Endothelial cell of umbilical vein (primary cell): ENCODE data around the gene DOP1B. TPM values are rescaled to one million over a fixed set of nuclear protein-coding genes. Genes with fewer than 3 reads are reported as not detected.
"Not testable (repeated sequence)": the region's sequence is repeated elsewhere in the genome, so short reads cannot be mapped to it uniquely, and the experiment has no call there.

Experiments
- BruUV-seq: library from RNA; stranded (reverse); fragments of 400-500 nt; replicated peaks from 2 replicates; lab custom pipeline; 2021; lab: Mats Ljungman, UMichigan
- CTCF ChIA-PET: fragments of 300-600, 350-600 bp; sonication (Branson Sonifier 250); formaldehyde crosslinking; loops from one replicate; lab custom pipeline; 2021; ENCODE audit warnings: antibody characterized with exemption, inconsistent platforms; lab: Charles Lee
- POLR2A ChIA-PET: fragments of 300-600, 350-600 bp; sonication (Branson Sonifier 250); formaldehyde crosslinking; loops from one replicate; lab custom pipeline; 2021; ENCODE audit warnings: antibody characterized with exemption, inconsistent platforms; lab: Charles Lee
- DNase-seq: peaks from one replicate; pipeline ENCODE4 v3.0.0-alpha.2; 2011; ENCODE audit warnings: low read depth, low spot score
- FAIRE-seq: peaks from 2 replicates; lab custom pipeline; 2011; peaks lifted over from hg19 to GRCh38; lab: Jason Lieb, UNC
- H2AFZ ChIP-seq: 2 replicates; pipeline ENCODE4 v1.6.0; 2012; ENCODE audit warnings: low read depth, low read length, control low read depth, inconsistent platforms
- H3K27ac ChIP-seq: 2 replicates; pipeline ENCODE4 v1.5.1; 2011; ENCODE audit warnings: low read depth, mild to moderate bottlenecking, control low read depth, low read length, moderate library complexity; ENCODE audit not compliant: insufficient read depth
- H3K27me3 ChIP-seq, 2 experiments: 2 replicates each; pipeline versions ENCODE4 v1.6.0 to v1.6.1; 2011; ENCODE audit warnings: low read length in 2 of 2, mixed read lengths in 1 of 2; ENCODE audit not compliant: control insufficient read depth in 2 of 2, insufficient read depth in 2 of 2
- H3K36me3 ChIP-seq, 2 experiments: 2 replicates in 1 of 2; 3 replicates in 1 of 2; pipeline ENCODE4 v1.5.1; 2011; ENCODE audit warnings: low read length in 2 of 2, mild to moderate bottlenecking in 1 of 2, moderate library complexity in 1 of 2; ENCODE audit not compliant: control insufficient read depth in 2 of 2, insufficient read depth in 2 of 2; ENCODE audit errors: extremely low read depth in 1 of 2
- H3K4me1 ChIP-seq: 3 replicates; pipeline ENCODE4 v1.5.1; 2011; ENCODE audit warnings: mild to moderate bottlenecking, low read length; ENCODE audit not compliant: control insufficient read depth, insufficient read depth; ENCODE audit errors: extremely low read depth
- H3K4me2 ChIP-seq: 2 replicates; pipeline ENCODE4 v1.6.1; 2011; ENCODE audit warnings: low read length, control low read depth, mixed read lengths; ENCODE audit not compliant: insufficient read depth
- H3K4me3 ChIP-seq, 3 experiments: fragments of 200-600 bp in 1 of 3; sonication (generic), shearing (Covaris generic) in 1 of 3; replicated peaks in 1 of 3; 2 replicates each; pipeline ENCODE4 v1.5.1; 2011 to 2016; ENCODE audit warnings: control low read depth in 3 of 3, low read length in 3 of 3, mild to moderate bottlenecking in 2 of 3, inconsistent platforms in 1 of 3, low read depth in 1 of 3, moderate library complexity in 1 of 3; ENCODE audit not compliant: insufficient read depth in 1 of 3
- H3K79me2 ChIP-seq: 2 replicates; pipeline ENCODE4 v1.6.0; 2012; ENCODE audit warnings: low read length, inconsistent platforms; ENCODE audit not compliant: control insufficient read depth, insufficient read depth
- H3K9ac ChIP-seq: replicated peaks from 2 replicates; pipeline ENCODE3; 2011; ENCODE audit warnings: low read length, control low read depth; ENCODE audit not compliant: insufficient read depth; ENCODE audit errors: extremely low read depth
- H3K9me1 ChIP-seq: replicated peaks from 3 replicates; pipeline ENCODE4 v1.6.0; 2011; ENCODE audit warnings: mild to moderate bottlenecking, low read length; ENCODE audit not compliant: control insufficient read depth, insufficient read depth; ENCODE audit errors: extremely low read depth
- H3K9me3 ChIP-seq: replicated peaks from 2 replicates; pipeline ENCODE4 v1.5.1; 2012; ENCODE audit warnings: low read length, inconsistent platforms; ENCODE audit not compliant: control insufficient read depth, insufficient read depth
- H4K20me1 ChIP-seq: replicated peaks from 2 replicates; pipeline ENCODE3; 2011; ENCODE audit warnings: mild to moderate bottlenecking, low read length; ENCODE audit not compliant: control insufficient read depth, insufficient read depth; ENCODE audit errors: extremely low read depth
- FOS ChIP-seq: IDR thresholded peaks from 2 replicates; pipeline ENCODE4 v1.6.1; 2011; ENCODE audit warnings: mild to moderate bottlenecking, low read length, moderate library complexity, borderline replicate concordance; ENCODE audit not compliant: insufficient read depth
- MYC ChIP-seq: IDR thresholded peaks from one replicate; pipeline ENCODE4 v1.6.1; 2011; ENCODE audit warnings: mild to moderate bottlenecking, low read depth, low read length
- dilution Hi-C: fragments of 300-500 bp; cut with MboI; formaldehyde crosslinking; loops from one replicate; pipeline ENCODE4 v1.15.0; 2019; ENCODE audit warnings: low sequenced_read_pairs; ENCODE audit not compliant: extremely low pct_ligation_motif_present
- intact Hi-C: fragments of 100-400 bp; cut with micrococcal nuclease; formaldehyde crosslinking; loops from one replicate; pipeline ENCODE4 v1.10.0; 2022
- polyA plus RNA-seq, 4 experiments: library from polyadenylated mRNA; depleted of rRNA in 3 of 4; stranded (reverse) in 3 of 4; unstranded in 1 of 4; fragments of >200 nt; gene quantifications; 2 replicates each; pipeline versions ENCODE4 v1.2.1 to v1.2.3, GENCODE V29; 2011 to 2012; ENCODE audit warnings: missing spikeins in 1 of 4
- total RNA-seq: library from RNA; stranded (reverse); gene quantifications from 2 replicates; pipeline ENCODE4 v1.2.3, GENCODE V29; 2021

The DOP1B gene
- total and polyA plus RNA-seq, 2 donors (not counting 3 experiments of a cell fraction or from before 2014, with no cell fraction given), result 3.7 to 9.9 TPM

DNA sequence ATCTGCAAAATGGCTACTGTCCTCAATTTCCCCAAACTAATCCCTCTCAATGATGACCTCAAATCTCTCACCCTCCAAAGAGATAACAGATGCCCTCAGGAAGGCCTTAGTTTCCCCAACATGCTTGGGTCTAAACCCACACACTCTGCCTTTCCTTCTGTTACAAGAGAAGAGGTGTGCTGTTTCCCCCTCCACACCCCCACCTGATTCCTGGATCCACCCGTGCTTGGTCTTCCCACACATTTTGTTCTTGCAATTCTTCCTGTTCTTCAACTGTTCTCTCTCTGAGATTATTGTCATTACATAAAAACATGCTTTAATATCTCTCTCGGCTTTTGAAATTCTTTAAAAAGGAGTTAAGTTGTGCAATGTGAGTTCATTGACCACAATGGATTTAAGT lies 27.4 kb upstream of the DOP1B start:
- no peak overlapping the region for H3K9ac ChIP-seq
- FAIRE-seq, result no peak
- H3K36me3 ChIP-seq, result no peaks in the 10 kb centered on the region
- DNase-seq, result no peak
- peaks cover 0 to 3% of the 10 kb centered on the region in 2 experiments for H3K27me3 ChIP-seq
- no peak for TF ChIP-seq FOS
- TF ChIP-seq MYC, result no peak
- no peaks in the 10 kb centered on the region for H3K79me2 ChIP-seq
- ChIA-PET POLR2A (no interaction called here), CTCF (no interaction called here)
- no peak overlapping the region for H3K4me3 ChIP-seq
- no peak overlapping the region for H3K4me2 ChIP-seq
- H3K27ac ChIP-seq, result no peak overlapping the region
- intact Hi-C loops (no loop called here), dilution Hi-C loops (no loop called here)
- H4K20me1 ChIP-seq, result no peaks in the 10 kb centered on the region
- H3K9me1 ChIP-seq, result no peaks in the 10 kb centered on the region
- no TSS peak for BruUV-seq
- H3K9me3 ChIP-seq, result no peaks in the 10 kb centered on the region
- peaks cover 3% of the 10 kb centered on the region for H3K4me1 ChIP-seq
- no peak overlapping the region for H2AFZ ChIP-seq

- H3K79me2 ChIP-seq, H3K36me3 ChIP-seq, DNase-seq, H3K9me3 ChIP-seq, H3K27ac ChIP-seq, H4K20me1 ChIP-seq, H3K27me3 ChIP-seq, dilution Hi-C loops, FAIRE-seq, BruUV-seq, intact Hi-C loops, H3K9ac ChIP-seq, POLR2A ChIA-PET, H3K4me1 ChIP-seq, H3K9me1 ChIP-seq: not testable (repeated sequence)
- peak overlapping the region; percentile 51 for H2AFZ ChIP-seq
- H3K4me3 ChIP-seq, result peak overlapping the region in 1 of 3 experiments; percentile 38
- CTCF ChIA-PET, result interaction anchor here (0.6 kb wide), 1 partner anchor 10 kb away, joined by 3 read pairs; no protein-coding TSS in a partner anchor
- peak overlapping the region; percentile 30 for H3K4me2 ChIP-seq
Observed at GRCh38 chr21:36130414-36130762, 26.2 kb upstream of the DOP1B start.

DNA sequence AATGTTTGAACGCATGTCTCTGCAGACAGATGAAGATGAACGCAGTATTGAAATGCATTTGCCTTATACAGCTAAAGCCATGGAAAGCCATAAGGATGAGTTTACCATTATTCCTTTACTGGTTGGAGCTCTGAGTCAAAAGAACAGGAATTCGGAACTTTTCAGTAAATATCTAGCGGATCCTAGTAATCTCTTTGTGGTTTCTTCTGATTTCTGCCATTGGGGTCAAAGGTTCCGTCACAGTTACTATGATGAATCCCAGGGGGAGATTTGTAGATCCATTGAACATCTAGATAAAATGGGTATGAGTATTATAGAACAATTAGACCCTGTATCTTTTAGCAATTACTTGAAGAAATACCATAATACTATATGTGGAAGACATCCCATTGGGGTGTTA lies 25.8 kb upstream of the DOP1B start:
- H3K27ac ChIP-seq, H3K9me1 ChIP-seq, dilution Hi-C loops, intact Hi-C loops, POLR2A ChIA-PET, H3K79me2 ChIP-seq, H3K36me3 ChIP-seq, BruUV-seq, H3K4me1 ChIP-seq, FAIRE-seq, H3K9me3 ChIP-seq, H3K4me3 ChIP-seq, DNase-seq, H4K20me1 ChIP-seq, H3K27me3 ChIP-seq, H3K9ac ChIP-seq: not testable (repeated sequence)
- Histone ChIP-seq H3K4me2 (peak overlapping the region; percentile 30), H2AFZ (peak overlapping the region; percentile 51)
- CTCF ChIA-PET, result interaction anchor here (0.6 kb wide), 1 partner anchor 10 kb away, joined by 3 read pairs; no protein-coding TSS in a partner anchor
